ENCODE measurements around the gene PRUNE2.

GRCh38 chr9:76592091-76592973, 313.6 kb downstream of the PRUNE2 start:
- TF ChIP-seq CTCF (conservative IDR thresholded peaks at IDR 0.05; ENCODE audit: low read length), result no peak
- no peak for TF ChIP-seq EZH2phosphoT487 (IDR thresholded peaks at IDR 0.05; ENCODE audit: borderline replicate concordance, low read depth, low read length)

Measured in OCI-LY7 (cell line).